Stimulated activated CD8-positive, alpha-beta memory T cell treated with anti-CD3 and anti-CD28 coated beads, Interleukin-12 subunit alpha, Interleukin-12 subunit beta, amount 100 ng/mL, for 1 hour (primary cell): ENCODE results near the gene ZNRF2.

Experiments used
- DNase-seq: peaks from one replicate; pipeline ENCODE4 v3.0.0-alpha.2; 2020; ENCODE audit warnings: low read depth

Gene ZNRF2

DNA sequence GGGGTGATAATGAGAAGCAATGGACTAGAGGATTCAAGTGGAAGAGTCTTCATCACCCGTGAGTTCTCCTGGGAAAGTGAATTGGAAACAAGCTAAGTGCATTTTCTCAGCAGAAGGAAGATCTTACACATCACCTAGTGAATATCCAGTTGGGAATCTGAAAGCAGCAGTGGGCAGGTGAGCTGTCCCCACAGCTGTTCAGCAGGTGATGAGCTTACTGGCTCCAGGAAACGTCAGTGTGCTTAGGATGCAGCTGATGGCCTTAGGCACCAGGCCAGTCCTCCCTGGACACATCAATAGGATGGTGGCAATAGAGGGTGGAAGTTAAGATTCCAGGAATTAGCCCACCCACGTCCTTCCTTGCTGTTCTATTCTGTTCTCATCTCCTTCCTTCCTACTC lies 127.5 kb downstream of the ZNRF2 start:
- no peak for DNase-seq

DNA sequence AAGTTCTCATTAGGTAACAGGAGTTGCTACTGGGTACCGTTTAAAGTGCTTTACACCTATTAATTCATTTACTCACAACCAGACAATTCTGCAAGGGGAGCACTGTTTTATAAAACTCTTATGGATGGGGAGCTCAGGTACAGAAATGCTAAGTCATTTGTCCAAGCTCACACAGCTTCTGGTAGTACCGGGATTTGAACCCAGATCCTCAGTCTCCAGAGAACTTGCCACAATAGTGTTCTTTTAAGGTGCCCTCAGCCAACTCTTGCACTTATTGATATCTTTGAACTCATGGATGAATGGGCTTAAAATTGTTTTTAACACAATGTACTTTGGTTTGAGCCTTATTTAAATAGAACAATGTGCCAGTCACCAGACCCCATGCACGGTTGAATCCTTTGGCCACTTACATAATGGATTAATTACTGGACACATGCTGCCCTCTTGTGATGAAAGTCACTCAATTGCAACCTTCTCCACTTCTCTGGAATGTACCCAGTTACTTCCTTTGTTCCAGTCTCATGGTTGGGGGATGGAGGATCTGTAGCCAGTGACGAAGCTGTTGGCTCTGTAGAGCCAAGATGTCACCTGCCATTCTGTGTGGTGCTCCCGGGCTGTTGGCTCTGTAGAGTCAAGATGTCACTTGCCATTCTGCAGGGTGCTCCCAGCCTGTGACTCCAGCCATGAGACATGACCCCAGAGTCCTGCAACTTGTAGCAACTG lies 128.5 kb downstream of the ZNRF2 start:
- no peak for DNase-seq

GRCh38 chr7:30413864-30414263 lies 129.5 kb downstream of the ZNRF2 start:
- DNase-seq = no peak
